IPS-15b (cell line): ENCODE measurements around the gene IGSF1.

Experiments
- H3K27me3 ChIP-seq: one replicate; pipeline ENCODE4 v1.6.1; 2013; ENCODE audit warnings: low read length; ENCODE audit not compliant: control insufficient read depth, insufficient read depth
- H3K36me3 ChIP-seq: one replicate; pipeline ENCODE4 v1.6.1; 2013; ENCODE audit warnings: low read length; ENCODE audit not compliant: control insufficient read depth, insufficient read depth
- H3K4me1 ChIP-seq: one replicate; pipeline ENCODE4 v1.6.1; 2013; ENCODE audit warnings: mild to moderate bottlenecking, low read length; ENCODE audit not compliant: control insufficient read depth, insufficient read depth
- H3K4me3 ChIP-seq: one replicate; pipeline ENCODE4 v1.5.1; 2013; ENCODE audit warnings: low read depth, low read length
- H3K9ac ChIP-seq: one replicate; pipeline ENCODE4 v1.6.1; 2013; ENCODE audit warnings: low read depth, mild to moderate bottlenecking, low read length
- H3K9me3 ChIP-seq: one replicate; pipeline ENCODE4 v1.6.1; 2013; ENCODE audit warnings: mild to moderate bottlenecking, low read length; ENCODE audit not compliant: control insufficient read depth, insufficient read depth

Gene IGSF1, protein sequence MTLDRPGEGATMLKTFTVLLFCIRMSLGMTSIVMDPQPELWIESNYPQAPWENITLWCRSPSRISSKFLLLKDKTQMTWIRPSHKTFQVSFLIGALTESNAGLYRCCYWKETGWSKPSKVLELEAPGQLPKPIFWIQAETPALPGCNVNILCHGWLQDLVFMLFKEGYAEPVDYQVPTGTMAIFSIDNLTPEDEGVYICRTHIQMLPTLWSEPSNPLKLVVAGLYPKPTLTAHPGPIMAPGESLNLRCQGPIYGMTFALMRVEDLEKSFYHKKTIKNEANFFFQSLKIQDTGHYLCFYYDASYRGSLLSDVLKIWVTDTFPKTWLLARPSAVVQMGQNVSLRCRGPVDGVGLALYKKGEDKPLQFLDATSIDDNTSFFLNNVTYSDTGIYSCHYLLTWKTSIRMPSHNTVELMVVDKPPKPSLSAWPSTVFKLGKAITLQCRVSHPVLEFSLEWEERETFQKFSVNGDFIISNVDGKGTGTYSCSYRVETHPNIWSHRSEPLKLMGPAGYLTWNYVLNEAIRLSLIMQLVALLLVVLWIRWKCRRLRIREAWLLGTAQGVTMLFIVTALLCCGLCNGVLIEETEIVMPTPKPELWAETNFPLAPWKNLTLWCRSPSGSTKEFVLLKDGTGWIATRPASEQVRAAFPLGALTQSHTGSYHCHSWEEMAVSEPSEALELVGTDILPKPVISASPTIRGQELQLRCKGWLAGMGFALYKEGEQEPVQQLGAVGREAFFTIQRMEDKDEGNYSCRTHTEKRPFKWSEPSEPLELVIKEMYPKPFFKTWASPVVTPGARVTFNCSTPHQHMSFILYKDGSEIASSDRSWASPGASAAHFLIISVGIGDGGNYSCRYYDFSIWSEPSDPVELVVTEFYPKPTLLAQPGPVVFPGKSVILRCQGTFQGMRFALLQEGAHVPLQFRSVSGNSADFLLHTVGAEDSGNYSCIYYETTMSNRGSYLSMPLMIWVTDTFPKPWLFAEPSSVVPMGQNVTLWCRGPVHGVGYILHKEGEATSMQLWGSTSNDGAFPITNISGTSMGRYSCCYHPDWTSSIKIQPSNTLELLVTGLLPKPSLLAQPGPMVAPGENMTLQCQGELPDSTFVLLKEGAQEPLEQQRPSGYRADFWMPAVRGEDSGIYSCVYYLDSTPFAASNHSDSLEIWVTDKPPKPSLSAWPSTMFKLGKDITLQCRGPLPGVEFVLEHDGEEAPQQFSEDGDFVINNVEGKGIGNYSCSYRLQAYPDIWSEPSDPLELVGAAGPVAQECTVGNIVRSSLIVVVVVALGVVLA (N-terminal part only)

DNA sequence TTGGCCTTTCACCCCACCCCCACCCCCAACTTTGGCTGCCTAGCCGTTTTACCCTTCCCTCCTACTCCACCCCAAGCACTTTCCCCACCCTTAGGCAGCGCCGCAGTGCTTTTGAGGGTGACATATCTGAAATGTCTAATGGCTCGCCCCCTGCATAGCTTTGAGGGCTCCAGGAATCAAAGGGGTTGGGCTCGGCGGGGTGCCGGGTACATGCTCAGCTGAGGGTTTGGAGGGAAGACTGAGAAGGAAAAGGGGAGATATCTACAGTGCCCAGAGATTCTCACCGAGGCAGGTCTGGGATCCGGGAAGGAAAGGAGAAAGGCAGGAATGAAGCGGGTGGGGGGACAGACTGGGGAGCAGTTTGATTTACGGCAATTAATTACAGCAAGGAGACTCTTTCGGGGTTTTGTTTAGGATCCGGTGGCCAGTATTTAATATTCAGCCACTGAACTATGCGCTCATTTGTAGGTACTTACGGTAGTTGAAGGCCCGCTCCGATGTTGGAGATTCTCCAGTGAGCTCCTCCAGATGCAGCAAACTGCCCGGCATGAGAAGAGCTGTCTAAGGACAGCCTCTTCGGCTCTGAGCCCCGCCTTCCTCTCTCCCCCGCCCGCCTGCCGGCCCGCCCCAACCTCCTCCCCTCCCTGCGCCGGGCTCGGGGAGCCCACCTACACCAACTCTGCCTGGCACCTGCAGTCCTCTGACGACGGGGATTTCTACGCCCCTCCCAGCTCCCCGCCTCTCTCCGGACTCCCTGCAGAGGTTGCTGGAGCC lies at the start of gene IGSF1:
Gene IGSF1 (minus strand): TSS at position 569 of the 774 bp plus-strand sequence. CDS start 2,632 bp downstream, outside the sequence.
- H3K4me3 ChIP-seq: peak within 1 kb of the TSS; percentile 61
- peak within 1 kb of the TSS; percentile 57 for H3K9ac ChIP-seq

DNA sequence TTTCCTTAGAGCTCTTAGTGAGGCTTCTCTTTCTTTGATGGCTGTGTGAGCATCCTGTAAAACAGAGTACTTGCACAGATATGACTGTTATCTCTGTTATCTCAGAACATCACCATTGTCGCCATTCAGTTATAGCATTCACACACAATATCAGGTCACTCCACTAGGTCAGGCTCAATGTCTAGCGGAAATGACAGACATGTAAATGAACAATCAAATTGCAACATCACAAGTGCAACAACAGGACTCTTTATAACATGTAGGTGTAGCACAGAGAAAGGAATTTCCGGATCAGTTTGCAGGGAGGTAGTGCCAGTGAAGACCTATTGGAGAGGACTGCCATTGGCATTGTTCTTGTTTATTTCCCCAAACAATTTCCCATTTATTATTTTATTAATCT lies 43.2 kb upstream of the IGSF1 start:
- no peaks in the 10 kb centered on the region for H3K4me1 ChIP-seq

More for the DNA sequence above, at the start of gene IGSF1:
- Histone ChIP-seq H3K4me1 (peaks cover 29% of the 10 kb centered on the region), H3K27me3 (no peaks in the 10 kb centered on the region), H3K36me3 (peaks cover 6% of the 10 kb centered on the region), H3K9me3 (no peaks in the 10 kb centered on the region)

DNA sequence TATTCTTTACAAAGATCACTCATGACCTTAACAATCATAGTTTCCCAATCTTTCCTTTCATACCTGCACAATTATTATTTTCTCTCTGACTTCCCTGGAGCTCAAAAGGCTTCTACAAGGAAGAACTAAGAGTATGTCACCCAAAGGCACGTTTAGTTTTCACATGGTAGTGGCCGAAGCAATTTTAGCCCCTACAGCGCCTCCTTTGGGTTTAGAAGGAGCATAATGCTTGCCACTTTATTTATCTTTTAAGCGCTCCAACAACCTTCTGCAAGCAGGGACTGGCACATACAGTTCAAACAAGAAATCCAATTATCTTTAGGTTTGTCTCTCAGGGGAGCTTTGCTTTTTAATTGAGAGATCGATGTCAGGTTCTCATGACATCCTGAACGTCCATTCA lies 42.0 kb upstream of the IGSF1 start:
- Histone ChIP-seq H3K4me1 (no peaks in the 10 kb centered on the region), H3K27me3 (no peaks in the 10 kb centered on the region)

More for the DNA sequence above, 43.2 kb upstream of the IGSF1 start:
- Histone ChIP-seq H3K36me3 (no peaks in the 10 kb centered on the region), H3K9me3 (no peaks in the 10 kb centered on the region), H3K4me3 (no peak overlapping the region), H3K9ac (no peak overlapping the region), H3K27me3 (no peaks in the 10 kb centered on the region)

DNA sequence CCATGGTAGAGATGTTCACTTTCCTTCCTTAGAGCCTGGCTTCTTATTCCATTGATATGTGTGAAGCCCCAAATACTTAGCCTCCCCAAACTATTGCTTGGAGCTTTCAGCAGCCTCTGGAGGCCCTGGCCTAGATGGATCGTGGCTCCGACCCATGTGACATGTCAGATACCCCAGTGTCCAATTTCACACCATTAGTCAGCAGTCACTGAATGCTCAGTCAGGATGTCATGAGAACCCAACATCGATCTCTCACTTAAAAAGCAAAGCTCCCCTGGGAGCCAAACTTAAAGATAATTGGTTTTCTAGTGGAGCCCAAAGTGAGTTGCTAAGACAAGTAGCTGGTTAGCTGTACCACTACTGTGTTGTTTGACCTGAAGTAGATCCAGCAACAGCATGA lies 41.6 kb upstream of the IGSF1 start:
- Histone ChIP-seq H3K9me3 (no peaks in the 10 kb centered on the region), H3K4me3 (no peak overlapping the region), H3K27me3 (no peaks in the 10 kb centered on the region), H3K9ac (no peak overlapping the region), H3K36me3 (no peaks in the 10 kb centered on the region), H3K4me1 (no peaks in the 10 kb centered on the region)

More for the DNA sequence above, 42.0 kb upstream of the IGSF1 start:
- Histone ChIP-seq H3K9me3 (no peaks in the 10 kb centered on the region), H3K4me3 (no peak overlapping the region), H3K36me3 (no peaks in the 10 kb centered on the region), H3K9ac (no peak overlapping the region)

DNA sequence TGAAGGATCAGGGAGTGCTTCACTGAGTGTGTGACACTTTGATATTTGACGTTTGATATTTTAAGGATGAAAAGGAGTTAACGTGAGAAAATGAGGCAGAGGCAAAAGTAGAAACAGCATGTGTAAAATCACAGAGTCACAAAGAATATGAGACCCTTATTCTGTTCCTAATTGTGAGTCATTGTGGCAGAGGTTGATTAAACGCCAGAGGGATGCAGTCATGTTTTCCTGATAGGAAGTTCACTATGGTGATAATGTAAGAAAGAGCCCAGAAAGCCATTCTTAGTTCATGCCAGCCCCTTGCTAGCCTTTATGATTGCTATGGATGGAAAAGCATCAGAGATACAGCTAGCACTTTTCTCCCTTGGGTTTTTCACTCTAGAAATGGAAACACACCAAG lies 33.5 kb upstream of the IGSF1 start:
- Histone ChIP-seq H3K4me3 (no peak overlapping the region), H3K36me3 (no peaks in the 10 kb centered on the region), H3K9me3 (no peaks in the 10 kb centered on the region), H3K27me3 (no peaks in the 10 kb centered on the region), H3K4me1 (no peaks in the 10 kb centered on the region), H3K9ac (no peak overlapping the region)

DNA sequence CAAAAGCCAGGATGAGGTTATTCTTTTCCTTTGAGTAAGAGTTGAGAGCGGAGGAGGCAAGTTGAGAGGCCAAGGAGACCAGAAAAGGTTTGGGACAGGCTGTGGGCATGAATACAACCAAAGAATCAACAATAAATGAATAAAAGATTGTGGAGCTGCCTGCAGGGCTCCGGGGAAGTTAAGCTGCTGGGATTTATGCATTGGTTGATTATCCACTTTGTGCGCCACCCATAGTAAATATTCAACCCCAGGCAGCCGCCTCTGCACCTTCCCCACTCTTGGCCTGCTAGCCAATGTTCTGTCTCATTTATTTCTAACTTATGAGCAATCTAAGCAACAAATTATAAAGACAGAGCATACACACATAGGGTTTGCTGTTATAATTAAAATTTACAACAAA lies 28.2 kb upstream of the IGSF1 start:
- Histone ChIP-seq H3K36me3 (no peaks in the 10 kb centered on the region), H3K4me3 (no peak overlapping the region), H3K9ac (no peak overlapping the region), H3K9me3 (no peaks in the 10 kb centered on the region), H3K27me3 (no peaks in the 10 kb centered on the region), H3K4me1 (no peaks in the 10 kb centered on the region)

DNA sequence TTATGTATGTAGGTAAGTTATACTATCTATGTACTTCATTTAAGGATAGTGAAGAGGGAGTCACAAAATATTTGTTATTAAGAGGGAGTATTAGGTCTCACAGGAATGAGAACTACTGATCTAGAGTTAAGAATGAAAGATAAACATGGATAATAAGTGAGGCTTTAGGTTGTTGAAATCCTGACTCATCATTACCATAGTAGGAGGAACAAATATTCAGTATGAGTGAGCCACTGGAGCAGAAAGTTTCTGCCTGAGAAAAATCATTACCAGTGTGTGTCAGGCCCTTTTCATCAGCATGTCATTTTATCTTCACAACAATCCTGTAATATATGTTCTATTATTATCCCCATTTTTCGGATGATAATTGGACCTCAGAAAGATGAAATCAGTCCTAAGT lies 27.2 kb upstream of the IGSF1 start:
- Histone ChIP-seq H3K9me3 (no peaks in the 10 kb centered on the region), H3K36me3 (no peaks in the 10 kb centered on the region), H3K9ac (no peak overlapping the region), H3K27me3 (no peaks in the 10 kb centered on the region), H3K4me3 (no peak overlapping the region), H3K4me1 (no peaks in the 10 kb centered on the region)

DNA sequence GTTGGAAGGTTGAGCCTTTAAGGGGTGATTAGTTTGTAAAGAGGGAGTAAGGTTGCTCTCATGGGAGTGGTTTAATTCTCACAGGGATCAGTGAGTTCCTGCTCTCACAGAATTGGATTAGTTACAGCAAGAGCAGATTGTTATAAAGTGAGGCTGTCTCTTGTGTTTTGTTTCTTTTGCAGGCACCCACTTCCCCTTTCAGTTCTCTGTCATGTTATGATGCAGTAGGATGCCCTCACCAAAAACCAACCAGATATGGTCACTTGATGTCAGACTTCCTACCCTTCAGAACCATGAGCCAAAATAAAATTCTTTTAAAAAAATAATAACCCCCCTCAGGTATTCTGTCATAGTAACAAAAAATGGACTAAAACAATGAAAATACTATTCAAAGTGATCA lies 19.9 kb upstream of the IGSF1 start:
- H3K36me3 ChIP-seq: no peaks in the 10 kb centered on the region
- H3K4me3 ChIP-seq: no peak overlapping the region
- peaks cover 10% of the 10 kb centered on the region for H3K4me1 ChIP-seq
- no peak overlapping the region for H3K9ac ChIP-seq
- H3K9me3 ChIP-seq: no peaks in the 10 kb centered on the region
- no peaks in the 10 kb centered on the region for H3K27me3 ChIP-seq

DNA sequence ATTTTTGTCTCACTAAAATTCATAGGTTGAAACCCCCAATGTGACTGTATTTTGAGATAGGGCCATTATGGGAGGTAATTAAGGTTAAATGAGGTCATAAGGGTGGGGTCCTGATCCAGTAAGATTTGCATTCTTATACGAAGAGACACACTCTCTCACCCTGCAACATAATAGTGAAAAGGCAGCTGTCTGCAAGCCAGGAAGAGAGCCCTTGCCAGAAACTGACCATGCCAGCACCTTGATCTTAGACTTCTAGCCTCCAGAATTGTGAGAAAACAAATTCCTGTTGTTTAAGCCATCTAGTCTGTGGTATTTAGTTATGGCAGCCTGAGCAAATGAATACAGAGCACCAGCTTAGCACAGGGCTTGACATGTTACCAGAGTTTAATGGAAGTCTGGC lies 17.5 kb upstream of the IGSF1 start:
- Histone ChIP-seq H3K27me3 (no peaks in the 10 kb centered on the region), H3K9ac (no peak overlapping the region), H3K4me1 (peaks cover 21% of the 10 kb centered on the region), H3K4me3 (no peak overlapping the region), H3K36me3 (no peaks in the 10 kb centered on the region), H3K9me3 (no peaks in the 10 kb centered on the region)

DNA sequence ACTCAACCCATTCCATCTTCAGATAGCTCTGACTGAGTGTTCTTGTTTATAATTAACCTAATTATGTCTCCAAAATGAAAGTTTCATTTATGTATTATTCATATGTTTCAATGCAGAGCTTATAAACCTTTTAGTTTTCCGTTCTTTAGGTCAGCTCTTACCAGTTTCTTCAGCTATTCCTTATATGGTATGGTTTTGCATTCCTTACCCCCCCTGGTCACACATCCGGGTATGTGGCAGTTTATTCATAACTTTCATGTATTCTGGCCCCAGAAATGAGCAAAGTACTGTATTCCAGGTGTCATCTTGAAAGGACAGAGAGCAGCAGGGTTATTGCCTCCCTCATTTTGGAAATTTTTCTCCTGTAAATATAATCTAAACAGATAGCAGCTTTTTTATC lies 16.8 kb upstream of the IGSF1 start:
- Histone ChIP-seq H3K9me3 (no peaks in the 10 kb centered on the region), H3K4me1 (peaks cover 25% of the 10 kb centered on the region), H3K36me3 (no peaks in the 10 kb centered on the region), H3K27me3 (no peaks in the 10 kb centered on the region), H3K4me3 (no peak overlapping the region), H3K9ac (no peak overlapping the region)

DNA sequence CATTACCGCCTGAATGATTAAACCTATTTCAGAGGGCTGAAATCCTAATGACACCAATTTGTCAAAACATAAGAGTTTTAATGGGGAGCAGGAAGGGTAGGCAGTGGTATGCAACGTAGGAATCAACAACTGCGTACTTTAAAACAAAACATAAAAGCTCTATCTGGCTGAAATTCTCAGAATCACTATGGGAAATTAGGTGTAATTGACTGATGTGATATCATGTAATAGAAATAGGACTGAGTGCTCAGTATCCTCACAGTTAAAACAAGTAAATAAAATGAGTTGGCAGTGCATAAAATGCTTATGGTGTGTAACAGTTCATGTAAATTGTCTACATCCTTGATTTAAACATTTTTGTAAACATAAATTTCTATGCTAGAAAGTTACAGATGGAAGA lies 13.6 kb upstream of the IGSF1 start:
- Histone ChIP-seq H3K4me1 (peaks cover 25% of the 10 kb centered on the region), H3K27me3 (no peaks in the 10 kb centered on the region), H3K36me3 (no peaks in the 10 kb centered on the region)

More for the DNA sequence above, 13.6 kb upstream of the IGSF1 start:
- H3K9ac ChIP-seq: no peak overlapping the region
- H3K9me3 ChIP-seq: no peaks in the 10 kb centered on the region
- H3K4me3 ChIP-seq: no peak overlapping the region
